Vagina (tissue), 2 donors: Measurements from ENCODE around the gene PSTPIP2.
A peak's percentile ranks its signal among the peaks of the same experiment; 100 is the strongest.

Source experiments
- POLR2A ChIP-seq, 2 donors: fragments of 450-650 bp; IDR thresholded peaks; one replicate each; pipeline ENCODE4 v1.6.1; 2017; ENCODE audit warnings: antibody characterized with exemption in 2 of 2, mild to moderate bottlenecking in 2 of 2, moderate library complexity in 2 of 2
- TF ChIP-seq, protein P1 (sequence below), 3 experiments: fragments of 450-650 bp in 2 of 3; fragments of 200-600 bp in 1 of 3; sonication (generic) in 1 of 3; IDR thresholded peaks; one replicate each; pipeline ENCODE4 v1.5.1; 2017 to 2019; ENCODE audit warnings: antibody characterized with exemption in 3 of 3, mild to moderate bottlenecking in 2 of 3, moderate library complexity in 2 of 3

DNA sequence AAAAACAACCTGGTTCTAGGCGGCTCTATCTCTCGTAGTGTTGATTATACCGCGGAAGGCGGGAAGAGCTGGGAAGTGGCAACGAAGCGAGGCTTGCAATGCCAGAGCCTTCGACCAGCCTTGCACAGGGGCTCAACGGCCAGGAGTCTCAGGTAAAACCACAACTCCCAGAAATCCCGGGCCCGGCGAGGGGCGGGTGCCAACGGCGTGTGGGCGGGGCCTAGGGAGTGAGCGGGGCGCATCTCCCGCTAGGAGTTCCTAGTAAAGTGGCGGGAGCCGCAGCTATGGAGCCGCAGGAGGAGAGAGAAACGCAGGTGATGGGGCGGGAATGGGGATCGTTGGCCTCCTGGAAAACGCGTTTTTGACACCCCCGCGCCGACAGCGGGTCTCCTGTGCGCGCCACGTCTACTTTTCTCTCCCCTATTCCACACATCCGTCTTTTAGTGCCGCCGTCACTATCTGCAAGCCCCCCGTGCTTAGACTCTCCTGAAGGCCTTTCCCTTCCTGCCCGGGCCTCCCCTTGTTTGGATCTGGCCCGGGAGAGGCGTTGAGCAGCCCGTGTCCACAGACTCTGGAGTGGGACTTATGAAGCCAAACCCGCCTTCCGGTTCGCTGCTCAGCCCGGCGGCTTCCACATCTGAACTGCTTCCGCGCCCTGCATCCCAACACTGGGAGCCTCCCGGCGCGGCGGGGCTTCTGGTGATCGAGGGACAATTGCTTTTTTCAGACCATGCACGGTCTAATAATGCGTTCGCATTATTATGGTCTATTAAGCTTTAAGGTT, 32.3 kb upstream of the PSTPIP2 start, which contains the start of gene HAUS1:
- TF ChIP-seq, protein P1, sequence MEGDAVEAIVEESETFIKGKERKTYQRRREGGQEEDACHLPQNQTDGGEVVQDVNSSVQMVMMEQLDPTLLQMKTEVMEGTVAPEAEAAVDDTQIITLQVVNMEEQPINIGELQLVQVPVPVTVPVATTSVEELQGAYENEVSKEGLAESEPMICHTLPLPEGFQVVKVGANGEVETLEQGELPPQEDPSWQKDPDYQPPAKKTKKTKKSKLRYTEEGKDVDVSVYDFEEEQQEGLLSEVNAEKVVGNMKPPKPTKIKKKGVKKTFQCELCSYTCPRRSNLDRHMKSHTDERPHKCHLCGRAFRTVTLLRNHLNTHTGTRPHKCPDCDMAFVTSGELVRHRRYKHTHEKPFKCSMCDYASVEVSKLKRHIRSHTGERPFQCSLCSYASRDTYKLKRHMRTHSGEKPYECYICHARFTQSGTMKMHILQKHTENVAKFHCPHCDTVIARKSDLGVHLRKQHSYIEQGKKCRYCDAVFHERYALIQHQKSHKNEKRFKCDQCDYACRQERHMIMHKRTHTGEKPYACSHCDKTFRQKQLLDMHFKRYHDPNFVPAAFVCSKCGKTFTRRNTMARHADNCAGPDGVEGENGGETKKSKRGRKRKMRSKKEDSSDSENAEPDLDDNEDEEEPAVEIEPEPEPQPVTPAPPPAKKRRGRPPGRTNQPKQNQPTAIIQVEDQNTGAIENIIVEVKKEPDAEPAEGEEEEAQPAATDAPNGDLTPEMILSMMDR (IDR thresholded peaks at IDR 0.05): no peak
- peak in 1 of 2 donors; percentile 42 for TF ChIP-seq POLR2A (IDR thresholded peaks at IDR 0.05)
